ENCODE measurements around the gene YKT6.

- no peak for TF ChIP-seq CTCF (IDR thresholded peaks at IDR 0.05)
- TF ChIP-seq POLR2A (IDR thresholded peaks at IDR 0.05), result no peak
Observed at GRCh38 chr7:44217223-44217714, 16.5 kb downstream of the YKT6 start.
